Heart left ventricle (tissue), 16 donors: ENCODE results near the gene MYLK4. TPM values are rescaled to one million over a fixed set of nuclear protein-coding genes. Genes with fewer than 3 reads are reported as not detected.

ENCODE experiments used
- ATAC-seq, 4 donors: fragments of 200-7000 bp; cut with Tn5 transposase; one replicate each; pipeline ENCODE4 v1.9.1; 2020 to 2022; ENCODE audit warnings: moderate library complexity in 4 of 4, mild to moderate bottlenecking in 3 of 4, moderate number of reproducible peaks in 1 of 4
- DNase-seq, 5 donors: peaks; one replicate each; pipeline ENCODE4 v3.0.0-alpha.2; 2020
- H3K27ac ChIP-seq, 12 donors: fragments of 200-600 bp; sonication (generic) in 4 of 12; one replicate each; pipeline versions ENCODE4 v1.5.0 to v1.8.0; 2016 to 2022; ENCODE audit warnings: mild to moderate bottlenecking in 2 of 12
- H3K27me3 ChIP-seq, 9 donors: fragments of 200-600 bp; sonication (generic) in 2 of 9; one replicate each; pipeline versions ENCODE4 v1.5.1 to v1.8.0; 2016 to 2022; ENCODE audit warnings: mild to moderate bottlenecking in 3 of 9
- H3K36me3 ChIP-seq, 9 donors: fragments of 200-600 bp; sonication (generic) in 2 of 9; one replicate each; pipeline versions ENCODE4 v1.5.0 to v1.8.0; 2018 to 2022; ENCODE audit warnings: mild to moderate bottlenecking in 2 of 9
- H3K4me1 ChIP-seq, 12 donors: fragments of 200-600 bp; sonication (generic) in 4 of 12; one replicate each; pipeline versions ENCODE4 v1.5.0 to v1.8.0; 2016 to 2022; ENCODE audit warnings: mild to moderate bottlenecking in 3 of 12
- H3K4me3 ChIP-seq, 12 donors: fragments of 200-600 bp; sonication (generic) in 4 of 12; one replicate each; pipeline versions ENCODE4 v1.5.0 to v1.8.0; 2017 to 2022; ENCODE audit warnings: mild to moderate bottlenecking in 9 of 12, moderate library complexity in 4 of 12
- H3K9me3 ChIP-seq, 12 donors: fragments of 200-600 bp; sonication (generic) in 4 of 12; one replicate each; pipeline versions ENCODE4 v1.5.0 to v1.8.0; 2016 to 2022; ENCODE audit warnings: mild to moderate bottlenecking in 1 of 12
- POLR2A ChIP-seq, 2 donors: fragments of 450-650 bp; IDR thresholded peaks; one replicate each; pipeline ENCODE4 v1.6.1; 2017; ENCODE audit warnings: antibody characterized with exemption in 2 of 2, mild to moderate bottlenecking in 2 of 2, moderate library complexity in 2 of 2
- WGBS, 4 donors: extraction: QIAGEN DNeasy Blood & Tissue Kit in 2 of 4; methylation state at CpG; one replicate each; pipeline versions ENCODE4 v1.1.5 to v1.1.7; 2013 to 2018; 5-methylcytosine and 5-hydroxymethylcytosine counted together
- intact Hi-C, 10 donors: fragments of 100-400 bp; cut with DNase I; formaldehyde crosslinking; loops; one replicate each; pipeline versions ENCODE4 v1.11.1 to v1.14.2; 2022
- polyA plus RNA-seq, 2 donors: library from polyadenylated mRNA; stranded (reverse); fragments of 200-250 nt; gene quantifications; one replicate each; pipeline ENCODE4 v1.2.3, GENCODE V29; 2013
- total RNA-seq, 9 donors: library from RNA; depleted of rRNA in 2 of 9; stranded (reverse); fragments of >200 nt in 2 of 9; fragmentation: NEBNext Ultra II Directional in 3 of 9; extraction: Animal tissue kit (Norgen Biotek cat#: 25700) in 3 of 9; gene quantifications; one replicate each; pipeline versions ENCODE4 v1.1.0 to v1.2.4, GENCODE V29; 2016 to 2023
- TF ChIP-seq, protein P1 (sequence below), 12 donors: fragments of 200-600 bp; sonication (generic) in 4 of 12; IDR thresholded peaks; one replicate each; pipeline versions ENCODE4 v1.5.0 to v1.8.0; 2018 to 2022; ENCODE audit warnings: antibody characterized with exemption in 12 of 12, mild to moderate bottlenecking in 5 of 12
- donor health status: ischemic (EF 13 %, LVEDD 7.1; RV severe dilation, severe dysfunction).
- donor health status: healthy with polysubstance abuse.
- donor health status: DM: no; HTN: yes; CAD: no.
- donor health status: DM: no; HTN: no; CAD: no.
- donor health status: ischemic (EF 25% LVEDD 6.9; RV normal size, moderate dysfunction).
- donor health status: ischemic (EF 25% LVEDD 5.7; RV mildly dilated, moderate dysfunction).
- donor health status: healthy.
- donor health status: DM: yes; HTN: yes; CAD: no.
- donor health status: ischemic (EF 35%, LVEDD 5.7; RV mildly dilated, moderate dysfunction).
- donor health status: nonischemic (EF 11% LVEDD 7.7; RV severe dilation, severe dysfunction).
- donor health status: DM: yes; HTN: yes; CAD: no.
- donor health status: PGD.
- donor health status: ischemic (EF 29% LVEDD 5.4; RV normal size, mild dysfunction).
- donor health status: nonischemic (EF 23%, LVEDD 6.1; RV moderate dilation, normal function).

Gene MYLK4
- total and polyA plus RNA-seq, 11 donors: 0.14 to 1.6 (median 0.52) TPM

DNA sequence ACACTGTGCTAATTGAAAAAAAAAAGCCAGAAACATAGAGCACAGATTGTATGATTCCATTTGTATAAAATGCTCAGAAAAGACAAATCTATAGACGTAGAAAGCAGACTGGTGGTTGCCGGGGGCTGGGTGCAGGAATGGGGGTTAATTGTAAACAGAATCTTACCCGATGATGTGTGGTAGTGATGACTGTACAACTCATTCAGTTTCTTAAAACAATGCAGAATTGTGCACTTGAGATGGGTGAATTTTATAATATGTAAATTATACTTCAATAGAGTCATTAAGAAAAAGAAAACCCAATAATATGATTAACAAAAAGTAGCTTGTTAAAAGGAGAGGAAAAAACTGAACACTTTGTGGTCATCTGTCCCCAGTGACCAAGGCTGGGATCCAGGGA is 3.7 kb upstream of the MYLK4 start:
- Histone ChIP-seq H3K4me3 (no peak overlapping the region), H3K27ac (no peak overlapping the region), H3K9me3 (no peaks in the 10 kb centered on the region), H3K4me1 (peaks cover 0 to 16% (median 4%) of the 10 kb centered on the region in 12 donors), H3K36me3 (no peaks in the 10 kb centered on the region), H3K27me3 (no peaks in the 10 kb centered on the region)
- no peak for TF ChIP-seq POLR2A (IDR thresholded peaks at IDR 0.05)
- TF ChIP-seq, protein P1, sequence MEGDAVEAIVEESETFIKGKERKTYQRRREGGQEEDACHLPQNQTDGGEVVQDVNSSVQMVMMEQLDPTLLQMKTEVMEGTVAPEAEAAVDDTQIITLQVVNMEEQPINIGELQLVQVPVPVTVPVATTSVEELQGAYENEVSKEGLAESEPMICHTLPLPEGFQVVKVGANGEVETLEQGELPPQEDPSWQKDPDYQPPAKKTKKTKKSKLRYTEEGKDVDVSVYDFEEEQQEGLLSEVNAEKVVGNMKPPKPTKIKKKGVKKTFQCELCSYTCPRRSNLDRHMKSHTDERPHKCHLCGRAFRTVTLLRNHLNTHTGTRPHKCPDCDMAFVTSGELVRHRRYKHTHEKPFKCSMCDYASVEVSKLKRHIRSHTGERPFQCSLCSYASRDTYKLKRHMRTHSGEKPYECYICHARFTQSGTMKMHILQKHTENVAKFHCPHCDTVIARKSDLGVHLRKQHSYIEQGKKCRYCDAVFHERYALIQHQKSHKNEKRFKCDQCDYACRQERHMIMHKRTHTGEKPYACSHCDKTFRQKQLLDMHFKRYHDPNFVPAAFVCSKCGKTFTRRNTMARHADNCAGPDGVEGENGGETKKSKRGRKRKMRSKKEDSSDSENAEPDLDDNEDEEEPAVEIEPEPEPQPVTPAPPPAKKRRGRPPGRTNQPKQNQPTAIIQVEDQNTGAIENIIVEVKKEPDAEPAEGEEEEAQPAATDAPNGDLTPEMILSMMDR (IDR thresholded peaks at IDR 0.05): no peak
- 59 to 81% (median 62%) methylated on average over 3 of the region's 3 CpGs for WGBS, 4 donors
- intact Hi-C loops: loop anchor here in 4 of 10 donors (5.0 to 10.0 kb wide), 2 partner anchors 1157 to 1160 kb away; no protein-coding TSS in a partner anchor
- no peak for DNase-seq
- ATAC-seq: no peak

DNA sequence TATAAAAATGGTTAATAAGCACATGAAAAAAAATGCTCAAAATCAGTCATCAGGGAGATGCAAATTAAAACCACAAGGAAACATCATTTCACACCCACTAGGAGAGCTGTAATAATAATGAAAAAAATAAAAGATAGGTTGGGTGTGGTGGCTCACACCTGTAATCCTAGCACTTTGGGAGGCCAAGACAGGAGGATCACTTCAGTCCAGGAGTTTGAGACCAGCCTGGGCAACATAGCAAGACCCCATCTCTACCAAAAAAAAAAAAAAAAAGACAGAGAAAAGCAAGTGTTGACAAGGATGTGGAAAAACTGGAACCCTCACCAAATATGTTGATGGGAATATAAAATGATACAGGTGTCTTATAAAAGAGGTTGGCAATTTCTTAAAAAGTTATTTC is 3.0 kb upstream of the MYLK4 start:
- no peak for DNase-seq
- ATAC-seq: no peak
- Histone ChIP-seq H3K4me3 (no peak overlapping the region), H3K27ac (no peak overlapping the region), H3K36me3 (no peaks in the 10 kb centered on the region), H3K9me3 (no peaks in the 10 kb centered on the region), H3K4me1 (peaks cover 0 to 16% (median 6%) of the 10 kb centered on the region in 12 donors), H3K27me3 (no peaks in the 10 kb centered on the region)
- no peak for TF ChIP-seq POLR2A (IDR thresholded peaks at IDR 0.05)
- TF ChIP-seq, protein P1 (IDR thresholded peaks at IDR 0.05): no peak
- intact Hi-C loops: loop anchor here in 4 of 10 donors (5.0 to 10.0 kb wide), 2 partner anchors 1156 to 1159 kb away; no protein-coding TSS in a partner anchor

DNA sequence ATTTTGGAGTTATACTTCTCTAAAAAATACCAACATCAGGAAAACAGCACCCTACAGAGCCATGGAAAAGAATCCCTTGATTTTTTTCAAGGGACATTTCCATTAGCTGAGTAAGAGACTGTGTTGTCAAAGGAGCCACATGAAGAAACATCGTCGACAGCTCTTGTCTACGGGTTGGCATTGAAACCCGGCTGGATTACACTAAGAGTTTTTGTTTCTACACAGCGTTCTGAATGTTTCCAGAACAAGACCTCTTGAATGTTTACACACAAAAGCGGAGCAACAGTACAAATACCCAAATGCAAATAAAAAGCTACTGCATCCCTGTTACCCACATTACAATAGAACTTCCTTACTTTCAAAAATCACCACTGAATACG is 2.4 kb upstream of the MYLK4 start:
- 73 to 78% (median 75%) methylated on average over 7 of the region's 7 CpGs for WGBS, 4 donors
- H3K27ac ChIP-seq: no peak overlapping the region
- TF ChIP-seq POLR2A (IDR thresholded peaks at IDR 0.05): no peak
- TF ChIP-seq, protein P1 (IDR thresholded peaks at IDR 0.05): no peak
- H3K4me3 ChIP-seq: no peak overlapping the region
- intact Hi-C loops: loop anchor here in 4 of 10 donors (5.0 to 10.0 kb wide), 2 partner anchors 1156 to 1158 kb away; no protein-coding TSS in a partner anchor
- no peaks in the 10 kb centered on the region for H3K36me3 ChIP-seq
- peaks cover 0 to 16% (median 11%) of the 10 kb centered on the region in 12 donors for H3K4me1 ChIP-seq
- DNase-seq (no peak), ATAC-seq (no peak)
- H3K27me3 ChIP-seq: no peaks in the 10 kb centered on the region
- H3K9me3 ChIP-seq: no peaks in the 10 kb centered on the region

DNA sequence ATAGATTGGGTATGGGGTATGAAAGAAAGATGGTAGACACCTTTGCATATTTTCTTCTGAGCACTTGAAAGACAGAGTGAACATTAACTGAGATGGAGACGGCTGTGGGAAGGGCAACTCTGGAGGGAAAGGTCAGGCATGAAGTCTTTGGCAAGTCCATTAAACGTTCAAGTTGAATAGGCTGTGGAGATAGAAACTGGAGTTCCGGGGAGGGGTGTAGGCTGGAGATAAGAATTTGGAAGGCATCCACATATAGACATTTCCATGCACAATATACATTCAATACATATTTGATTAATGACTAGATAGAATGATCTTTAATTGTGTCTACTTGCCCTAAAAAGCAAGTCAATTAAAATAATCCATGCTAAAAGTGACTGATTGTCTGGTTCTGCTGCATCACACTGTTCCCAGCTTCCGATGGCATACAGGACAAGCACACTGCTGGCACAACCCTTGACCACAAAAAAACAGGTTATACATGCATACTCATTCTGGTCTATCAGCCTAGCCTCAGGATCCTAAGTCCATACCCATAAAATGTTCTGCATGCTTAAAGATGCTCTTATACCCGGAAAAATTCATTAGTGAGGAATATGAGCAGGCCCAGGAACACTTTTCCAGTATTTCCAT is 1.9 kb upstream of the MYLK4 start:
- DNase-seq (no peak), ATAC-seq (no peak)
- H3K4me3 ChIP-seq: no peak overlapping the region
- H3K27ac ChIP-seq: no peak overlapping the region
- H3K9me3 ChIP-seq: no peaks in the 10 kb centered on the region
- H3K4me1 ChIP-seq: peaks cover 0 to 16% (median 11%) of the 10 kb centered on the region in 12 donors
- TF ChIP-seq, protein P1 (IDR thresholded peaks at IDR 0.05): no peak
- TF ChIP-seq POLR2A (IDR thresholded peaks at IDR 0.05): no peak
- H3K36me3 ChIP-seq: no peaks in the 10 kb centered on the region
- WGBS, 4 donors: 65 to 68% (median 67%) methylated on average over 5 of the region's 5 CpGs
- intact Hi-C loops: loop anchor here in 4 of 10 donors (5.0 to 10.0 kb wide), 2 partner anchors 1155 to 1158 kb away; no protein-coding TSS in a partner anchor
- H3K27me3 ChIP-seq: no peaks in the 10 kb centered on the region
